GM18951 (cell line): ENCODE data around the gene HCN3.
A peak's percentile ranks its signal among the peaks of the same experiment; 100 is the strongest.

Experiments used
- POLR2A ChIP-seq: IDR thresholded peaks from 4 replicates; pipeline ENCODE4 v1.6.1; 2011; ENCODE audit warnings: mild to moderate bottlenecking; ENCODE audit not compliant: insufficient read length, insufficient read depth; ENCODE audit errors: extremely low read depth
- in situ Hi-C: fragments of 300-500 bp; cut with MboI; formaldehyde crosslinking; loops from one replicate; pipeline ENCODE4 v1.12.0; 2022; ENCODE audit warnings: low sequenced_read_pairs, mixed read lengths, inconsistent platforms; ENCODE audit not compliant: unreplicated experiment

HCN3 gene

DNA sequence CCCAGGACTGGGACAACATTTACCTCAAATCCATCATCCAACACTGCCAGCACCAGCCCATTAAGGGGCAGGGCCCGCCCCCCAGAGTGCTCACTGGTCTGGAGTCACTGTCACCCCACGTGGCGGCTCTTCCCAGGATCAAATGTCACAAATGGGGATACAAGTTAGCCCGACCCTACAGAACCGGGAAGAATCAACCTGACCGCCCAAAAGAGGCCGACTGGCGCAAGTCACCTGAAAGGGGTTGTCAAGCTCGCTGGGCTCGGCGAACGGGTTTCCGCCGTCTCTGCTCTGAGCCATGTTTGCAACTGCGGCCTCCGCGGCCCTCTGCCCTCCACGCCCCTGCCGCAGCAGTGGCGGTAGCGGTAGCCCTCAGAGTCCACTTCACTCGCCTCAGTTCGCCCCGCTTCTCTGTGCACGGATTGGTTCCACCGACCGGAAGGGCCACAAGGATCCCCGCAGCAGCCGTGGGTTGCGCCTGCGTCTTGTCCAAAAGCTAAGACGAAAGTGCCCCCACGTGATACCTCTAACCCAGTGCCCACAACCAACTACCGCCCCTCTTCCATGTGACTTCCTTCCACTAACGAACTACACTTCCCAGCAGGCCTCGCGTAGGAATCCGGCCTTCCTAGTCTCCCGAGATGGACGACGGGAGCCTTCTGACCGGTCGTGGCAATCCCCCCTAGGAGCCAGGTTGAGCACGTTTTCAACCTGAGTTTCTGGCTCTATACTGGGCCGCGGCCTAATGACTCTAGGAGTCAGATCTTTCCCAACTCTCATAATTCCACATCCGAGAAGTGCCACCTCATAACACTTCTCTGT is 15.2 kb upstream of the HCN3 start, which contains the start of gene SCAMP3:
TSS of gene SCAMP3 (minus strand) at position 509 of the 822 bp plus-strand sequence. CDS start at position 300, 209 bp downstream.
- in situ Hi-C loops: no loop called here

GRCh38 chr1:155263067-155263466 is 14.2 kb upstream of the HCN3 start:
- peak; percentile 11 for TF ChIP-seq POLR2A
- in situ Hi-C loops: no loop called here

More for the DNA sequence above, 15.2 kb upstream of the HCN3 start, which contains the start of gene SCAMP3:
- peak; percentile 84 for TF ChIP-seq POLR2A

DNA sequence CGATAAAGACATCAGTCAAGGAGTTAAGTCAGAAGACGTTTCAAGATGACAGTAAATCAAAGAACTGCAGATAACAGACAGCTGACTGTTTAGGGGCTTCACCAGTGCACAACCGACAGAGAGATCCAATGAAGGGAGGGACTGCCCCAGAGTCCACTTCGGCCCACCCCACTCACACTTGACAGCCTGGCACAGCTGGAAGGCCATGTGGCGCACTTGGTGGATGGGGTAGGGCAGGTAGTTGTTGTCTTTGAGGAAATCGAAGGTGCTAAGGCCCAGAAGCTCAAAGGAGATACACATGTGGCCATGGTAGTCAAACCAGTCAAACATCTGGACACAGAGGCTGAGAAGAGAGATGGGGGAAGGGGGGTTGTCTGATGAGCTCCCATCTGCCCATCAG is 10.7 kb upstream of the HCN3 start:
- no peak for TF ChIP-seq POLR2A
- in situ Hi-C loops: no loop called here

- no peak for TF ChIP-seq POLR2A
- in situ Hi-C loops: no loop called here
These were observed 9.9 kb upstream of the HCN3 start for GRCh38 chr1:155267373-155267772.

DNA sequence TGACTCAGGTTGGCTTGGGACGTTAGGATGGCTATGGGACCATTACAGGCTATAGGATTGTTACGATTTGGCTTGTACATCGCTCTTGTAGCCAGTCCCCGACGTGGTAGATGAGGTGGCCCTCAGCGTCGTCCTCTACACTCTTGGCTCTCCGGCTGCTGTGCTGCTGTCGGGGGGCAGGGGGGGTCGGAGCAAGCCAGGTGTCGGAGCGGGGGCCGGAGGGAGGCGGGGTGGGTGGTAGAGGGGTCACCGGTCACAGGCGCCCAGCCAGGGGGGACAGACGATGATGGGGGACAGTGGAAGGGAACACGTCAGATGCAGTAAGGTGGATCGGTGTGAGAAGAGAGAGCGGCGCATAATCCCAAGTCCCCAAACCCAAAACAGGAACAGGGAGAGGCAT is 8.6 kb upstream of the HCN3 start:
- in situ Hi-C loops: no loop called here

GRCh38 chr1:155269381-155269780 is 7.9 kb upstream of the HCN3 start:
- TF ChIP-seq POLR2A: no peak
- in situ Hi-C loops: no loop called here

More for the DNA sequence above, 8.6 kb upstream of the HCN3 start:
- TF ChIP-seq POLR2A: no peak

- in situ Hi-C loops: no loop called here
These were observed 4.6 kb upstream of the HCN3 start for GRCh38 chr1:155272466-155273342.

DNA sequence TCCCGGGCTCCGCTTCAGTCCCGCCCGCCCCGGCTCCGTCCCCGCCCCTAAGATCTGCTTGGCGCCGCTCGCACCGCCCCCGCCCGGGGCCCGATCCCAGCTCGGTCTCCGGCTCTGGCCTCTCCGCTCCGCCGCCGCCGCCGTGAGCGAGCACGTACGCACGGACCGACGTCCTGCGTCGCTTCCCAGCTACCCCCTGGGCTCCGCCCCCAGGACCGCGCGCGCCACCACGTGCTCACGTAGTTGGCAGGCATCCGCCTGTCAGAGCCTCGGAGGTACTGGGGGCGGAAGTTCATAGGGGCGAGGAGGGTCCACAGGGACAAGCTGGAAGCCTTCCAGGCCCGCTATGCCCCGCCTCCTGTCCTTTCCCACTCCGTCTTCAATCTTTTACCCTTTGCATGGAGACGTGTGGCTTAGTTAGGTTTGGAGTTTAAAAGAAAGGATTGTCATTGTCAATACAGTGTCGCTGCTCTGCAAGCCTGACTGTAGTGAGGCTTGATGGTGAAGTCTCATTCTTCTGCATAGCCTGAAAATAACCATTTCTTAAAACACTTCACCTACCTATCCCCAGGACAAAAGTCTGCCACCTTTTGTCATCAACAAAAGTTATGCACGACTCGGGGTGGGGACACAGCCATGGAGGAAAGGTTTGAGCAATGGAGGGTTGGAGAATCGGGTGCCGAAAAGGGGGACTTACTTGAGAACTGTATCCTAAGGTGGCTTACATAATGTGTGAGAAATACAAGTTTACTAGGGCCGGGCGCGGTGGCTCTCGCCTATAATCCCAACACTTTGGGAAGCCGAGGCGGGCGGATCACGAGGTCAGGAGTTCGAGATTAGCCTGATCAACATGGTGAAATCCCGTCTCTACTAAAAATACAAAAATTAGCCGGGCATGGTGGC is 3.7 kb upstream of the HCN3 start, which contains the start of gene CLK2:
TSS of gene CLK2 (minus strand) at position 162 of the 903 bp plus-strand sequence. CDS start 2,527 bp downstream, outside the sequence.
- in situ Hi-C loops: no loop called here
- TF ChIP-seq POLR2A: peak; percentile 92

More at GRCh38 chr1:155272466-155273342, 4.6 kb upstream of the HCN3 start:
- TF ChIP-seq POLR2A: no peak

DNA sequence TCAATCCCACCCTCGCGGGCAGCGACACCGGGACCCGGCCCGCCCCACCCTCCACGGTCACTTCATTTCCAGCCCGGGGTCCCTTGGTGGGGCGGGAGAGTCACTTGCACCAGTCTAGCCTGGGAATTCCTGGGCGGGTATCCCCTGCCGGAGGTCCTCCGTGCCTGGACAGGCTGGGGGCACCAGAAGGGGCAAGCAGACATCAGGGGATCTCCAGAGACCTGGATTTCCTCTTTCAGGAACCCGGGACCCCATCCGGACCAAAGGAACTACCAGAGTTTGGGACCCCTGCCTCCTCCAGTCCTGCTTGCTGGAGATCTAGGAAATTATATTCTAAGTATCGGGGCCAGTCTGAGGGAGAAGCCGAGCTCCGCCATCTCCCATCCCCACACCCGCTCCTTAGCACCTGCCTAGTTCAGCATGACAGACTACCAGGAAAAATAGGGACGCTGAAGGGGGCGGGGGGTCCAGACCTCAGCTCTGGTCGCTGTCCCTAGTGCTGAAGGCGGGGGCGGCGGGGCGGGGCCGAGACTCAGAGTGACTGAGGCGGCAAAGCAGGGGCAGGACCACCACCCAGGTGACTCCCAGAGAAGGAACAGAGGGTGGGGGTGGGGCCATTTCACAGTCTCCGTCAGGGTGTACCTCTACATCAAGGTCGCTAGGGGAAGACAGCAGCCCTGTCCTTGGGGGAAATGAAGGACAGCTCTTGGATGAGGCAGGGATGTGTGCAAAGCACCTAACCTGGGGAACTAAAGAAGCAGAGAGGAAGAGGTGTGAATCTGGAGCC is 832 bp downstream of the HCN3 start:
- in situ Hi-C loops: no loop called here
- TF ChIP-seq POLR2A: no peak

GRCh38 chr1:155278689-155279160 is 1.5 kb downstream of the HCN3 start:
- in situ Hi-C loops: no loop called here
- TF ChIP-seq POLR2A: no peak

GRCh38 chr1:155279268-155279667 is 2.0 kb downstream of the HCN3 start:
- in situ Hi-C loops: no loop called here
- TF ChIP-seq POLR2A: no peak
